Measurements from ENCODE around the gene RAB22A.
A peak's percentile ranks its signal among the peaks of the same experiment; 100 is the strongest.

Gene RAB22A

GRCh38 chr20:58393299-58393698, 83.8 kb downstream of the RAB22A start:
- H2AFZ ChIP-seq (ENCODE audit: low read depth, low read length) = no peak overlapping the region
- no peak overlapping the region for H3K27ac ChIP-seq (ENCODE audit: low read length)
- H4K20me1 ChIP-seq (ENCODE audit: insufficient read depth, low read length) = peaks cover 82% of the 10 kb centered on the region
- H3K79me2 ChIP-seq (ENCODE audit: insufficient read depth, low read length) = peaks cover 91% of the 10 kb centered on the region
- no peak for TF ChIP-seq EZH2 (IDR thresholded peaks at IDR 0.05; ENCODE audit: borderline replicate concordance, low read depth, low read length, severe bottlenecking)
- H3K4me3 ChIP-seq (ENCODE audit: low read depth in 1 of 2, low read length in 2 of 2) = no peak overlapping the region
- no peak for DNase-seq
- H3K27me3 ChIP-seq (ENCODE audit: insufficient read depth, low read length, poor library complexity) = no peaks in the 10 kb centered on the region
- no peaks in the 10 kb centered on the region for H3K9me3 ChIP-seq (ENCODE audit: insufficient read depth, low read length, severe bottlenecking)
- peaks cover 42% of the 10 kb centered on the region for H3K36me3 ChIP-seq (ENCODE audit: insufficient read depth, low read length)
- H3K4me2 ChIP-seq (ENCODE audit: insufficient read depth, low read length) = peak overlapping the region; percentile 87; the same call in 1 of the 2 replicates
- H3K4me1 ChIP-seq (ENCODE audit: insufficient read depth, low read length) = peaks cover 40% of the 10 kb centered on the region
- H3K9ac ChIP-seq (ENCODE audit: low read depth, low read length) = no peak overlapping the region
- no peak for ATAC-seq (ENCODE audit: insufficient read depth, low read depth)

GRCh38 chr20:58394801-58395200, 85.3 kb downstream of the RAB22A start:
- Histone ChIP-seq H3K27me3 (ENCODE audit: insufficient read depth, low read length, poor library complexity) (no peaks in the 10 kb centered on the region), H3K9me3 (ENCODE audit: insufficient read depth, low read length, severe bottlenecking) (no peaks in the 10 kb centered on the region), H3K79me2 (ENCODE audit: insufficient read depth, low read length) (peaks cover 99% of the 10 kb centered on the region), H2AFZ (ENCODE audit: low read depth, low read length) (no peak overlapping the region), H3K4me3 (ENCODE audit: low read depth in 1 of 2, low read length in 2 of 2) (no peak overlapping the region), H3K4me1 (ENCODE audit: insufficient read depth, low read length) (peaks cover 34% of the 10 kb centered on the region), H3K4me2 (ENCODE audit: insufficient read depth, low read length) (0 out of 2 replicates have a peak overlapping the region, but pooled peaks have one; percentile 25), H3K27ac (ENCODE audit: low read length) (no peak overlapping the region), H3K9ac (ENCODE audit: low read depth, low read length) (no peak overlapping the region), H3K36me3 (ENCODE audit: insufficient read depth, low read length) (peaks cover 40% of the 10 kb centered on the region), H4K20me1 (ENCODE audit: insufficient read depth, low read length) (peaks cover 94% of the 10 kb centered on the region)
- ATAC-seq (ENCODE audit: insufficient read depth, low read depth) (no peak), DNase-seq (no peak)
- no peak for TF ChIP-seq CTCF (IDR thresholded peaks at IDR 0.05; ENCODE audit: borderline replicate concordance, extremely low read depth, low read length, poor library complexity, severe bottlenecking)
- TF ChIP-seq EZH2 (IDR thresholded peaks at IDR 0.05; ENCODE audit: borderline replicate concordance, low read depth, low read length, severe bottlenecking) = no peak

GRCh38 chr20:58395604-58396003, 86.1 kb downstream of the RAB22A start:
- Histone ChIP-seq H3K4me1 (ENCODE audit: insufficient read depth, low read length) (peaks cover 26% of the 10 kb centered on the region), H3K27me3 (ENCODE audit: insufficient read depth, low read length, poor library complexity) (no peaks in the 10 kb centered on the region), H3K4me3 (ENCODE audit: low read depth in 1 of 2, low read length in 2 of 2) (no peak overlapping the region), H3K9ac (ENCODE audit: low read depth, low read length) (no peak overlapping the region), H3K79me2 (ENCODE audit: insufficient read depth, low read length) (peaks cover 99% of the 10 kb centered on the region), H3K36me3 (ENCODE audit: insufficient read depth, low read length) (peaks cover 35% of the 10 kb centered on the region), H2AFZ (ENCODE audit: low read depth, low read length) (no peak overlapping the region), H3K4me2 (ENCODE audit: insufficient read depth, low read length) (0 out of 2 replicates have a peak overlapping the region, but pooled peaks have one; percentile 8), H3K9me3 (ENCODE audit: insufficient read depth, low read length, severe bottlenecking) (no peaks in the 10 kb centered on the region), H4K20me1 (ENCODE audit: insufficient read depth, low read length) (peaks cover 94% of the 10 kb centered on the region), H3K27ac (ENCODE audit: low read length) (no peak overlapping the region)
- TF ChIP-seq CTCF (IDR thresholded peaks at IDR 0.05; ENCODE audit: borderline replicate concordance, extremely low read depth, low read length, poor library complexity, severe bottlenecking) (no peak), EZH2 (IDR thresholded peaks at IDR 0.05; ENCODE audit: borderline replicate concordance, low read depth, low read length, severe bottlenecking) (no peak)
- DNase-seq (no peak), ATAC-seq (ENCODE audit: insufficient read depth, low read depth) (no peak)

GRCh38 chr20:58397429-58397828, 87.9 kb downstream of the RAB22A start:
- Histone ChIP-seq H3K4me1 (ENCODE audit: insufficient read depth, low read length) (peaks cover 8% of the 10 kb centered on the region), H3K4me3 (ENCODE audit: low read depth in 1 of 2, low read length in 2 of 2) (no peak overlapping the region), H3K36me3 (ENCODE audit: insufficient read depth, low read length) (peaks cover 18% of the 10 kb centered on the region; the same call in 1 of the 2 replicates), H3K27me3 (ENCODE audit: insufficient read depth, low read length, poor library complexity) (no peaks in the 10 kb centered on the region), H3K27ac (ENCODE audit: low read length) (no peak overlapping the region), H2AFZ (ENCODE audit: low read depth, low read length) (no peak overlapping the region), H4K20me1 (ENCODE audit: insufficient read depth, low read length) (peaks cover 93% of the 10 kb centered on the region), H3K79me2 (ENCODE audit: insufficient read depth, low read length) (peaks cover 99% of the 10 kb centered on the region), H3K4me2 (ENCODE audit: insufficient read depth, low read length) (no peak overlapping the region), H3K9ac (ENCODE audit: low read depth, low read length) (no peak overlapping the region), H3K9me3 (ENCODE audit: insufficient read depth, low read length, severe bottlenecking) (no peaks in the 10 kb centered on the region)
- TF ChIP-seq CTCF (IDR thresholded peaks at IDR 0.05; ENCODE audit: borderline replicate concordance, extremely low read depth, low read length, poor library complexity, severe bottlenecking) = no peak
- no peak for TF ChIP-seq EZH2 (IDR thresholded peaks at IDR 0.05; ENCODE audit: borderline replicate concordance, low read depth, low read length, severe bottlenecking)
- no peak for DNase-seq
- ATAC-seq (ENCODE audit: insufficient read depth, low read depth) = no peak

All from DND-41 (cell line).